Uterus (tissue), 2 donors: ENCODE results near the gene MORN3.

Experiments
- CTCF ChIP-seq, 4 experiments: fragments of 200-600 bp in 2 of 4; fragments of 450-650 bp in 2 of 4; sonication (generic) in 2 of 4; IDR thresholded peaks; one replicate each; pipeline ENCODE4 v1.5.1; 2016 to 2019; ENCODE audit warnings: antibody characterized with exemption in 4 of 4, mild to moderate bottlenecking in 2 of 4, moderate library complexity in 1 of 4
- POLR2A ChIP-seq, 2 donors: fragments of 450-650 bp; IDR thresholded peaks; one replicate each; pipeline ENCODE4 v1.6.1; 2016; ENCODE audit warnings: antibody characterized with exemption in 2 of 2, mild to moderate bottlenecking in 1 of 2, moderate library complexity in 1 of 2

- TF ChIP-seq CTCF (IDR thresholded peaks at IDR 0.05) (no peak), POLR2A (IDR thresholded peaks at IDR 0.05) (no peak)
These were observed 39.0 kb upstream of the MORN3 start for GRCh38 chr12:121708313-121709063.
